ENCODE results near the gene PRRT3.
"Not testable (repeated sequence)": the region's sequence is repeated elsewhere in the genome, so short reads cannot be mapped to it uniquely, and the experiment has no call there.

The PRRT3 gene

GRCh38 chr3:9947025-9947995 is 4.9 kb downstream of the PRRT3 start:
- peak; percentile 88 for DNase-seq (ENCODE audit: low read depth, low spot score)

GRCh38 chr3:9946112-9947024 is 5.8 kb downstream of the PRRT3 start:
- peak; percentile 97 for DNase-seq (ENCODE audit: low read depth, low spot score)

GRCh38 chr3:9945358-9945757 is 6.8 kb downstream of the PRRT3 start:
- DNase-seq (ENCODE audit: low read depth, low spot score): no peak

GRCh38 chr3:9944271-9944670 is 7.9 kb downstream of the PRRT3 start:
- DNase-seq (ENCODE audit: low read depth, low spot score): no peak

- no peak for DNase-seq (ENCODE audit: low read depth, low spot score)
Observed at GRCh38 chr3:9942934-9943690, 9.1 kb downstream of the PRRT3 start.

- no peak for DNase-seq (ENCODE audit: low read depth, low spot score)
Observed at GRCh38 chr3:9942164-9942563, 10.0 kb downstream of the PRRT3 start.

- DNase-seq (ENCODE audit: low read depth, low spot score): no peak
Observed at GRCh38 chr3:9940746-9941145, 11.5 kb downstream of the PRRT3 start.

GRCh38 chr3:9939906-9940305 is 12.3 kb downstream of the PRRT3 start:
- DNase-seq (ENCODE audit: low read depth, low spot score): not testable (repeated sequence)

- no peak for DNase-seq (ENCODE audit: low read depth, low spot score)
Observed at GRCh38 chr3:9938966-9939365, 13.2 kb downstream of the PRRT3 start.

- no peak for DNase-seq (ENCODE audit: low read depth, low spot score)
Observed at GRCh38 chr3:9937486-9938238, 14.5 kb downstream of the PRRT3 start.

GRCh38 chr3:9935966-9936510 is 16.2 kb downstream of the PRRT3 start:
- DNase-seq (ENCODE audit: low read depth, low spot score): no peak

GRCh38 chr3:9934993-9935392 is 17.2 kb downstream of the PRRT3 start:
- DNase-seq (ENCODE audit: low read depth, low spot score): no peak

GRCh38 chr3:9934235-9934621 is 18.0 kb downstream of the PRRT3 start:
- DNase-seq (ENCODE audit: low read depth, low spot score): no peak

- peak; percentile 98 for DNase-seq (ENCODE audit: low read depth, low spot score)
Observed at GRCh38 chr3:9933561-9934234, 18.5 kb downstream of the PRRT3 start, which contains the start of gene CRELD1. Gene CRELD1 (plus strand): TSS chr3:9933834. CDS start chr3:9934439, 605 bp downstream.

GRCh38 chr3:9932843-9933560 is 19.2 kb downstream of the PRRT3 start:
- peak; percentile 94 for DNase-seq (ENCODE audit: low read depth, low spot score)

GRCh38 chr3:9932535-9932842 is 19.7 kb downstream of the PRRT3 start:
- DNase-seq (ENCODE audit: low read depth, low spot score): no peak

- DNase-seq (ENCODE audit: low read depth, low spot score): no peak
Observed at GRCh38 chr3:9930804-9931418, 21.3 kb downstream of the PRRT3 start.

- DNase-seq (ENCODE audit: low read depth, low spot score): no peak
Observed at GRCh38 chr3:9928158-9928557, 24.1 kb downstream of the PRRT3 start.
